IMR-90 (cell line): ENCODE measurements around the gene HOXC5. TPM values are rescaled to one million over a fixed set of nuclear protein-coding genes. Genes with fewer than 3 reads are reported as not detected.

Experiments used
- ATAC-seq: fragments of 200-7000 bp; cut with Tn5 transposase; 2 replicates; pipeline ENCODE4 v1.9.1; 2020; ENCODE audit warnings: low read depth, mild to moderate bottlenecking, moderate library complexity
- BruUV-seq: library from RNA; stranded (reverse); fragments of 400-500 nt; replicated peaks from 2 replicates; lab custom pipeline; 2021; lab: Mats Ljungman, UMichigan
- CTCF ChIA-PET: fragments of 300-600 bp; formaldehyde crosslinking; extraction: SDS; loops from one replicate; lab custom pipeline; 2021; ENCODE audit warnings: antibody characterized with exemption; lab: Yijun Ruan, JAX
- POLR2A ChIA-PET: fragments of 300-600 bp; sonication (Branson Sonifier 250); formaldehyde crosslinking; loops from one replicate; lab custom pipeline; 2022; ENCODE audit warnings: antibody characterized with exemption; ENCODE audit not compliant: unreplicated experiment; lab: Charles Lee
- DNase-seq: peaks from one replicate; pipeline ENCODE4 v3.0.0; 2013
- H2AFZ ChIP-seq: replicated peaks from 2 replicates; pipeline ENCODE3; 2013; ENCODE audit warnings: low read length, mild to moderate bottlenecking; ENCODE audit not compliant: poor library complexity
- H2AK5ac ChIP-seq: 2 replicates; pipeline ENCODE4 v1.6.1; 2013; ENCODE audit warnings: low read depth, low read length, inconsistent platforms
- H2AK9ac ChIP-seq: replicated peaks from 2 replicates; pipeline ENCODE3; 2013; ENCODE audit warnings: mild to moderate bottlenecking, low read depth, low read length, moderate library complexity; ENCODE audit not compliant: poor library complexity
- H2BK120ac ChIP-seq: 2 replicates; pipeline ENCODE4 v1.6.1; 2013; ENCODE audit warnings: low read depth, low read length, inconsistent platforms
- H2BK15ac ChIP-seq: 3 replicates; pipeline ENCODE4 v1.6.1; 2013; ENCODE audit warnings: low read depth, low read length, inconsistent platforms
- H2BK20ac ChIP-seq: 2 replicates; pipeline ENCODE4 v1.6.1; 2013; ENCODE audit warnings: low read depth, mild to moderate bottlenecking, inconsistent platforms, low read length, moderate library complexity
- H2BK5ac ChIP-seq: 2 replicates; pipeline ENCODE4 v1.6.1; 2013; ENCODE audit warnings: mild to moderate bottlenecking, low read depth, low read length, inconsistent platforms; ENCODE audit not compliant: poor library complexity, severe bottlenecking
- H3K14ac ChIP-seq: replicated peaks from 2 replicates; pipeline ENCODE4 v1.6.1; 2013; ENCODE audit warnings: low read depth, low read length, inconsistent platforms
- H3K18ac ChIP-seq: 2 replicates; pipeline ENCODE4 v1.6.1; 2013; ENCODE audit warnings: low read depth, low read length, control low read depth
- H3K23ac ChIP-seq: 2 replicates; pipeline ENCODE4 v1.6.1; 2013; ENCODE audit warnings: low read depth, low read length, inconsistent platforms
- H3K27ac ChIP-seq: 2 replicates; pipeline ENCODE4 v1.5.1; 2013; ENCODE audit warnings: mild to moderate bottlenecking, control low read depth, low read length; ENCODE audit not compliant: insufficient read depth
- H3K27me3 ChIP-seq: 2 replicates; pipeline ENCODE4 v1.6.1; 2013; ENCODE audit warnings: low read length; ENCODE audit not compliant: control insufficient read depth, insufficient read depth
- H3K36me3 ChIP-seq: 2 replicates; pipeline ENCODE4 v1.6.1; 2013; ENCODE audit warnings: low read length, mixed read lengths; ENCODE audit not compliant: control insufficient read depth, insufficient read depth
- H3K4ac ChIP-seq: 2 replicates; pipeline ENCODE4 v1.6.1; 2013; ENCODE audit warnings: low read depth, low read length, inconsistent platforms
- H3K4me1 ChIP-seq: 2 replicates; pipeline ENCODE4 v1.6.1; 2013; ENCODE audit warnings: low read length, mixed read lengths; ENCODE audit not compliant: control insufficient read depth, insufficient read depth
- H3K4me2 ChIP-seq: 2 replicates; pipeline ENCODE4 v1.6.1; 2013; ENCODE audit warnings: low read depth, mild to moderate bottlenecking, control low read depth, low read length, moderate library complexity
- H3K4me3 ChIP-seq: 2 replicates; pipeline ENCODE4 v1.5.1; 2013; ENCODE audit warnings: low read depth, mild to moderate bottlenecking, control low read depth, low read length, moderate library complexity; ENCODE audit not compliant: insufficient read depth
- H3K56ac ChIP-seq: 2 replicates; pipeline ENCODE4 v1.6.1; 2013; ENCODE audit warnings: low read length, inconsistent platforms; ENCODE audit not compliant: insufficient read depth; ENCODE audit errors: extremely low read depth
- H3K79me1 ChIP-seq, 2 experiments: 2 replicates each; pipeline ENCODE4 v1.6.1; 2013; ENCODE audit warnings: low read length in 2 of 2, inconsistent platforms in 1 of 2, low read depth in 1 of 2
- H3K9ac ChIP-seq: 2 replicates; pipeline ENCODE4 v1.6.1; 2013; ENCODE audit warnings: low read depth, low read length, control low read depth
- H3K9me1 ChIP-seq: 2 replicates; pipeline ENCODE4 v1.6.1; 2013; ENCODE audit warnings: low read length, inconsistent platforms; ENCODE audit not compliant: insufficient read depth
- H3K9me3 ChIP-seq: 2 replicates; pipeline ENCODE4 v1.6.1; 2013; ENCODE audit warnings: low read length; ENCODE audit not compliant: control insufficient read depth, insufficient read depth
- H4K20me1 ChIP-seq: 2 replicates; pipeline ENCODE4 v1.6.1; 2013; ENCODE audit warnings: low read length, inconsistent platforms; ENCODE audit not compliant: insufficient read depth
- H4K5ac ChIP-seq: 2 replicates; pipeline ENCODE4 v1.6.1; 2013; ENCODE audit warnings: mild to moderate bottlenecking, low read depth, low read length, control low read depth
- H4K8ac ChIP-seq, 2 experiments: 2 replicates each; pipeline ENCODE4 v1.6.1; 2013; ENCODE audit warnings: low read depth in 2 of 2, low read length in 2 of 2, control low read depth in 1 of 2, inconsistent platforms in 1 of 2
- H4K91ac ChIP-seq: 2 replicates; pipeline ENCODE4 v1.6.1; 2013; ENCODE audit warnings: low read depth, low read length, inconsistent platforms; ENCODE audit not compliant: insufficient read depth
- CEBPB ChIP-seq: IDR thresholded peaks from 2 replicates; pipeline ENCODE4 v1.6.1; 2012; ENCODE audit warnings: low read depth, low read length, improper control_type of control experiment
- CTCF ChIP-seq: conservative IDR thresholded peaks from 2 replicates; pipeline ENCODE4 v1.5.1; 2012; ENCODE audit warnings: mild to moderate bottlenecking, low read depth, low read length, improper control_type of control experiment
- MAFK ChIP-seq: IDR thresholded peaks from 2 replicates; pipeline ENCODE4 v1.6.1; 2012; ENCODE audit warnings: low read depth, low read length, improper control_type of control experiment
- MXI1 ChIP-seq: IDR thresholded peaks from 2 replicates; pipeline ENCODE4 v1.6.1; 2012; ENCODE audit warnings: low read depth, mild to moderate bottlenecking, low read length, moderate library complexity, borderline replicate concordance
- POLR2A ChIP-seq: IDR thresholded peaks from 2 replicates; pipeline ENCODE4 v1.6.1; 2012; ENCODE audit warnings: mild to moderate bottlenecking, low read depth, low read length
- RCOR1 ChIP-seq: IDR thresholded peaks from 2 replicates; pipeline ENCODE4 v1.6.1; 2012; ENCODE audit warnings: mild to moderate bottlenecking, low read length, improper control_type of control experiment; ENCODE audit not compliant: insufficient replicate concordance
- USF2 ChIP-seq: fragments of 150-350 bp; IDR thresholded peaks from 2 replicates; pipeline ENCODE4 v1.6.1; 2017; ENCODE audit warnings: mild to moderate bottlenecking, antibody characterized with exemption, low read length, low read depth
- WGBS, 2 experiments: methylation state at CpG; one replicate each; pipeline versions ENCODE4 v1.1.5 to v1.1.7; 2013; ENCODE audit warnings: missing lambda C conversion rate in 2 of 2; ENCODE audit not compliant: insufficient read length in 1 of 2; ENCODE audit errors: extremely low coverage in 2 of 2; 5-methylcytosine and 5-hydroxymethylcytosine counted together
- dilution Hi-C: fragments of 300-500 bp; cut with HindIII; formaldehyde crosslinking; loops from one replicate; pipeline ENCODE4 v1.14.3; 2018; ENCODE audit warnings: low sequenced_read_pairs; ENCODE audit not compliant: unreplicated experiment
- in situ Hi-C: fragments of 300-500 bp; cut with MboI; formaldehyde crosslinking; loops from 3 replicates; pipeline ENCODE4 v1.14.3; 2019; ENCODE audit warnings: low sequenced_read_pairs, inconsistent platforms, mixed read lengths
- intact Hi-C: fragments of 100-400 bp; cut with micrococcal nuclease; formaldehyde crosslinking; loops from 2 replicates; pipeline ENCODE4 v1.10.0; 2022
- polyA plus RNA-seq, 3 experiments: library from polyadenylated mRNA; depleted of rRNA; stranded (reverse); fragments of >200 nt; gene quantifications; 2 replicates each; pipeline ENCODE4 v1.2.3, GENCODE V29; 2012; ENCODE audit warnings: low replicate concordance in 1 of 3
- total RNA-seq: library from RNA; depleted of rRNA; stranded (reverse); fragments of >200 nt; gene quantifications from 2 replicates; pipeline ENCODE4 v1.2.3, GENCODE V29; 2012

The HOXC5 gene
- total and polyA plus RNA-seq, 2 of the 4 experiments (the other 2 are of a cell fraction) = not detected

GRCh38 chr12:54039417-54040147 is 6.7 kb downstream of the HOXC5 start:
- no peak overlapping the region for H3K4ac ChIP-seq
- no peak overlapping the region for H3K4me3 ChIP-seq
- no peak for ATAC-seq
- no peak overlapping the region for H2BK5ac ChIP-seq
- no peak overlapping the region for H2BK15ac ChIP-seq
- H4K20me1 ChIP-seq = no peaks in the 10 kb centered on the region
- no peak for TF ChIP-seq CTCF
- TF ChIP-seq RCOR1 = no peak
- TF ChIP-seq MAFK = no peak
- no peak for TF ChIP-seq USF2
- TF ChIP-seq POLR2A = no peak
- TF ChIP-seq MXI1 = no peak
- no peak for TF ChIP-seq CEBPB
- H3K36me3 ChIP-seq = no peaks in the 10 kb centered on the region
- no peak overlapping the region for H4K8ac ChIP-seq
- 0 out of 2 replicates have a peak, but pooled peaks cover 2% of the 10 kb centered on the region for H3K9me3 ChIP-seq
- no peak overlapping the region for H3K18ac ChIP-seq
- no peak overlapping the region for H3K23ac ChIP-seq
- H3K9ac ChIP-seq = no peak overlapping the region
- no peak overlapping the region for H3K56ac ChIP-seq
- H3K14ac ChIP-seq = no peak overlapping the region
- H4K5ac ChIP-seq = no peak overlapping the region
- no peak overlapping the region for H2BK120ac ChIP-seq
- ChIA-PET CTCF (no interaction called here), POLR2A (no interaction called here)
- BruUV-seq = no TSS peak
- no peak for DNase-seq
- no peak overlapping the region for H2AK5ac ChIP-seq
- H2AK9ac ChIP-seq = no peak overlapping the region
- H3K4me2 ChIP-seq = no peak overlapping the region
- no peak overlapping the region for H4K91ac ChIP-seq
- dilution Hi-C loops (no loop called here), in situ Hi-C loops (no loop called here), intact Hi-C loops (no loop called here)
- peaks cover 75% of the 10 kb centered on the region for H3K27me3 ChIP-seq
- H3K9me1 ChIP-seq = no peaks in the 10 kb centered on the region
- H3K79me1 ChIP-seq = no peaks in the 10 kb centered on the region
- H3K4me1 ChIP-seq = no peaks in the 10 kb centered on the region
- H3K27ac ChIP-seq = no peak overlapping the region
- no peak overlapping the region for H2AFZ ChIP-seq
- no peak overlapping the region for H2BK20ac ChIP-seq
- 0% methylated on average over 3 of the region's 16 CpGs; no CpG with 5 or more reads in 1 of the 2 experiments for WGBS, 2 experiments
